Gastroesophageal sphincter (tissue), 4 donors: ENCODE data around the gene TAF4. TPM values are rescaled to one million over a fixed set of nuclear protein-coding genes. Genes with fewer than 3 reads are reported as not detected.

ENCODE experiments used
- ATAC-seq: fragments of 150-250 bp; one replicate; pipeline ENCODE4 v1.9.1; 2016; ENCODE audit warnings: mild to moderate bottlenecking, moderate library complexity
- H3K27ac ChIP-seq, 4 donors: fragments of 200-600 bp; sonication (generic) in 3 of 4; 1 replicate in 3 of 4; 2 replicates in 1 of 4; pipeline ENCODE4 v1.5.1; 2016 to 2019
- H3K27me3 ChIP-seq: fragments of 200-600 bp; sonication (generic); one replicate; pipeline ENCODE4 v1.5.1; 2019
- H3K36me3 ChIP-seq, 2 donors: fragments of 200-600 bp; sonication (generic); one replicate each; pipeline ENCODE4 v1.5.1; 2019; ENCODE audit warnings: control low read depth in 1 of 2
- H3K4me1 ChIP-seq, 3 donors: fragments of 200-600 bp; sonication (generic); 1 replicate in 2 of 3; 2 replicates in 1 of 3; pipeline ENCODE4 v1.5.1; 2016 to 2019; ENCODE audit warnings: control low read depth in 2 of 3
- H3K4me3 ChIP-seq, 2 donors: fragments of 200-600 bp; sonication (generic); one replicate each; pipeline ENCODE4 v1.5.1; 2019; ENCODE audit warnings: mild to moderate bottlenecking in 1 of 2, moderate library complexity in 1 of 2
- H3K9me3 ChIP-seq, 3 donors: fragments of 200-600 bp; sonication (generic); one replicate each; pipeline ENCODE4 v1.5.1; 2017 to 2019; ENCODE audit warnings: control low read depth in 2 of 3
- EP300 ChIP-seq: sonication (generic); formaldehyde crosslinking; IDR thresholded peaks from one replicate; pipeline ENCODE4 v1.6.1; 2017; ENCODE audit warnings: antibody characterized with exemption, mild to moderate bottlenecking
- POLR2A ChIP-seq, 2 donors: fragments of 450-650 bp; IDR thresholded peaks; one replicate each; pipeline ENCODE4 v1.6.1; 2017; ENCODE audit warnings: antibody characterized with exemption in 2 of 2, mild to moderate bottlenecking in 2 of 2, moderate library complexity in 1 of 2
- POLR2AphosphoS5 ChIP-seq: sonication (generic); formaldehyde crosslinking; IDR thresholded peaks from one replicate; pipeline ENCODE4 v1.6.1; 2017; ENCODE audit warnings: antibody characterized with exemption
- WGBS, 2 donors: methylation state at CpG; one replicate each; pipeline ENCODE4 v1.1.5; 2018; ENCODE audit warnings: low coverage in 1 of 2; 5-methylcytosine and 5-hydroxymethylcytosine counted together
- total RNA-seq, 4 donors: library from RNA; depleted of rRNA; stranded (reverse); fragments of >200 nt; gene quantifications; one replicate each; pipeline ENCODE4 v1.1.0, GENCODE V29; 2016
- TF ChIP-seq, protein P1 (sequence below), 4 experiments: fragments of 200-600 bp in 2 of 4; fragments of 450-650 bp in 2 of 4; sonication (generic) in 1 of 4; IDR thresholded peaks; one replicate each; pipeline ENCODE4 v1.5.1; 2017 to 2019; ENCODE audit warnings: antibody characterized with exemption in 4 of 4, mild to moderate bottlenecking in 2 of 4, moderate library complexity in 2 of 4

Gene TAF4
- total RNA-seq, 4 donors from 2014 or later = 7.6 to 19.9 (median 15.5) TPM

GRCh38 chr20:62020935-62021701 lies 44.6 kb downstream of the TAF4 start:
- Histone ChIP-seq H3K36me3 (no peaks in the 10 kb centered on the region), H3K27me3 (no peaks in the 10 kb centered on the region), H3K4me1 (peaks cover 0 to 54% (median 15%) of the 10 kb centered on the region in 3 donors), H3K9me3 (no peaks in the 10 kb centered on the region), H3K4me3 (no peak overlapping the region), H3K27ac (no peak overlapping the region)
- TF ChIP-seq POLR2A (IDR thresholded peaks at IDR 0.05) (no peak), POLR2AphosphoS5 (peak; percentile 9)
- TF ChIP-seq, protein P1, sequence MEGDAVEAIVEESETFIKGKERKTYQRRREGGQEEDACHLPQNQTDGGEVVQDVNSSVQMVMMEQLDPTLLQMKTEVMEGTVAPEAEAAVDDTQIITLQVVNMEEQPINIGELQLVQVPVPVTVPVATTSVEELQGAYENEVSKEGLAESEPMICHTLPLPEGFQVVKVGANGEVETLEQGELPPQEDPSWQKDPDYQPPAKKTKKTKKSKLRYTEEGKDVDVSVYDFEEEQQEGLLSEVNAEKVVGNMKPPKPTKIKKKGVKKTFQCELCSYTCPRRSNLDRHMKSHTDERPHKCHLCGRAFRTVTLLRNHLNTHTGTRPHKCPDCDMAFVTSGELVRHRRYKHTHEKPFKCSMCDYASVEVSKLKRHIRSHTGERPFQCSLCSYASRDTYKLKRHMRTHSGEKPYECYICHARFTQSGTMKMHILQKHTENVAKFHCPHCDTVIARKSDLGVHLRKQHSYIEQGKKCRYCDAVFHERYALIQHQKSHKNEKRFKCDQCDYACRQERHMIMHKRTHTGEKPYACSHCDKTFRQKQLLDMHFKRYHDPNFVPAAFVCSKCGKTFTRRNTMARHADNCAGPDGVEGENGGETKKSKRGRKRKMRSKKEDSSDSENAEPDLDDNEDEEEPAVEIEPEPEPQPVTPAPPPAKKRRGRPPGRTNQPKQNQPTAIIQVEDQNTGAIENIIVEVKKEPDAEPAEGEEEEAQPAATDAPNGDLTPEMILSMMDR (IDR thresholded peaks at IDR 0.05) = no peak
- 52 to 57% methylated on average over 4 to 22 of the region's 25 CpGs for WGBS, 2 donors
- peak; percentile 64 for ATAC-seq

- Histone ChIP-seq H3K27ac (no peak overlapping the region), H3K4me3 (no peak overlapping the region), H3K36me3 (no peaks in the 10 kb centered on the region), H3K4me1 (peaks cover 0 to 54% (median 11%) of the 10 kb centered on the region in 3 donors), H3K27me3 (no peaks in the 10 kb centered on the region), H3K9me3 (no peaks in the 10 kb centered on the region)
- WGBS, 2 donors = 17 to 58% methylated on average over 4 to 6 of the region's 19 CpGs
- ATAC-seq = no peak
- TF ChIP-seq POLR2AphosphoS5 (no peak), EP300 (no peak), POLR2A (IDR thresholded peaks at IDR 0.05) (no peak)
- TF ChIP-seq, protein P1 (IDR thresholded peaks at IDR 0.05) = no peak
Measured at GRCh38 chr20:62019881-62020492, 45.7 kb downstream of the TAF4 start.

- Histone ChIP-seq H3K27me3 (no peaks in the 10 kb centered on the region), H3K4me3 (no peak overlapping the region), H3K36me3 (peaks cover 0 to 1% of the 10 kb centered on the region in 2 donors), H3K27ac (no peak overlapping the region), H3K4me1 (peaks cover 0 to 54% (median 13%) of the 10 kb centered on the region in 3 donors), H3K9me3 (no peaks in the 10 kb centered on the region)
- TF ChIP-seq, protein P1 (IDR thresholded peaks at IDR 0.05) = no peak
- TF ChIP-seq POLR2A (IDR thresholded peaks at IDR 0.05) (no peak), EP300 (no peak), POLR2AphosphoS5 (no peak)
- 77 to 89% methylated on average over 6 to 7 of the region's 19 CpGs for WGBS, 2 donors
- ATAC-seq = no peak
Measured at GRCh38 chr20:62019144-62019805, 46.4 kb downstream of the TAF4 start.

- no peak for ATAC-seq
- no peaks in the 10 kb centered on the region for H3K9me3 ChIP-seq
- no peak overlapping the region for H3K27ac ChIP-seq
- no peak overlapping the region for H3K4me3 ChIP-seq
- H3K36me3 ChIP-seq = peaks cover 0 to 8% of the 10 kb centered on the region in 2 donors
- H3K27me3 ChIP-seq = no peaks in the 10 kb centered on the region
- WGBS, 2 donors = 85% methylated on average over 4 of the region's 23 CpGs; no CpG with 5 or more reads in 1 of the 2 donors
- TF ChIP-seq POLR2AphosphoS5 (no peak), POLR2A (IDR thresholded peaks at IDR 0.05) (no peak)
- peaks cover 0 to 54% (median 13%) of the 10 kb centered on the region in 3 donors for H3K4me1 ChIP-seq
Measured at GRCh38 chr20:62018437-62019143, 47.1 kb downstream of the TAF4 start.
